Pancreas (tissue), 10 donors: ENCODE results near the gene IRF7. TPM values are rescaled to one million over a fixed set of nuclear protein-coding genes. Genes with fewer than 3 reads are reported as not detected.

ENCODE experiments used
- ATAC-seq, 4 donors: fragments of 200-7000 bp; cut with Tn5 transposase; one replicate each; pipeline versions ENCODE4 v1.8.0 to v1.9.1; 2020; ENCODE audit warnings: mild to moderate bottlenecking in 4 of 4, moderate library complexity in 4 of 4
- DNase-seq, 6 donors: peaks; one replicate each; pipeline ENCODE4 v3.0.0-alpha.2; 2020
- FAIRE-seq: peaks from 2 replicates; lab custom pipeline; 2012; peaks lifted over from hg19 to GRCh38; lab: Jason Lieb, UNC
- H3K27ac ChIP-seq, 4 donors: fragments of 200-600 bp; sonication (generic); 1 replicate in 3 of 4; 2 replicates in 1 of 4; pipeline versions ENCODE4 v1.5.0 to v1.8.0; 2020
- H3K27me3 ChIP-seq, 4 donors: fragments of 200-600 bp; one replicate each; pipeline ENCODE4 v1.8.0; 2021
- H3K36me3 ChIP-seq, 3 donors: fragments of 200-600 bp; sonication (generic) in 1 of 3; one replicate each; pipeline versions ENCODE4 v1.5.0 to v1.8.0; 2020 to 2021
- H3K4me1 ChIP-seq, 3 donors: fragments of 200-600 bp; one replicate each; pipeline ENCODE4 v1.8.0; 2021
- H3K4me3 ChIP-seq, 4 donors: fragments of 200-600 bp; sonication (generic) in 2 of 4; one replicate each; pipeline versions ENCODE4 v1.5.0 to v1.8.0; 2020 to 2021
- H3K9me3 ChIP-seq, 4 donors: fragments of 200-600 bp; one replicate each; pipeline ENCODE4 v1.8.0; 2021
- WGBS, 2 donors: extraction: QIAGEN DNeasy Blood & Tissue Kit; methylation state at CpG; one replicate each; pipeline ENCODE4 v1.1.7; 2013; 5-methylcytosine and 5-hydroxymethylcytosine counted together
- intact Hi-C, 3 donors: fragments of 100-400 bp; cut with DNase I; formaldehyde crosslinking; loops; one replicate each; pipeline versions ENCODE4 v1.11.1 to v1.14.2; 2022
- polyA plus RNA-seq, 2 donors: library from polyadenylated mRNA; stranded (reverse); fragments of 200-250 nt; gene quantifications; one replicate each; pipeline ENCODE4 v1.2.3, GENCODE V29; 2013
- total RNA-seq, 6 donors: library from RNA; stranded (reverse); fragmentation: NEBNext Ultra II Directional in 4 of 6; extraction: Animal tissue kit (Norgen Biotek cat#: 25700) in 4 of 6; gene quantifications; one replicate each; pipeline versions ENCODE4 v1.2.1 to v1.2.4, GENCODE V29; 2021 to 2023
- TF ChIP-seq, protein P1 (sequence below), 4 donors: fragments of 200-600 bp; sonication (generic) in 3 of 4; IDR thresholded peaks; one replicate each; pipeline versions ENCODE4 v1.5.0 to v1.8.0; 2021; ENCODE audit warnings: antibody characterized with exemption in 4 of 4
- donor health status: healthy with polysubstance abuse.
- donor health status: DM: no; HTN: no; CAD: no; lungs with moderate emphysema.
- donor health status: DM: no; HTN: no; CAD: no.
- donor health status: control.
- donor health status: control.
- donor health status: Bipolar disorder and iron deficiency.
- donor health status: DM: yes; HTN: yes; CAD: no.
- donor health status: DM: no; HTN: no; CAD: no.
- donor health status: DM: no; HTN: no; CAD: no.
- donor health status: DM: yes; HTN: yes; CAD: no.

Gene IRF7
- total and polyA plus RNA-seq, 8 donors = 4.0 to 36.6 (median 10.2) TPM

DNA sequence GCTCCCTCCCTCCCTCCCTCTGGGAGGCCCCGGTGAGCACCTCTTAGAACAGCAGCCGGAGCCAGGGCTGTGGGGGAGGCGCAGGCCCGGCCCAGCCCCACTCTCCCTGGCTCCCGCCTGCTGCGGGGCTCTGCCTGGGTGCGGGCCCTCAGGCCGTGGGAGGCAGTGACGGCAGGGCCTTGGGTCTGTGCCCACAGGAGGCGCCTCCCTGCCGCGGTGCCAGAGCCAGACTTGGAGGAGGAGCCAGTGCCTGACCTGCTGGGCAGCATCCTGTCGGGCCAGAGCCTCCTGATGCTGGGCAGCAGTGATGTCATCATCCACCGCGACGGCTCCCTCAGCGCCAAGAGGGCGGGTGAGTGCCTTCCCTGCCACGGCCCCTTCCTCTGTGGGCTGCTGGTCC lies 9.5 kb downstream of the IRF7 start:
- 72% methylated on average over 13 to 19 of the region's 19 CpGs for whole genome bisulfite sequencing, 2 donors
- TF ChIP-seq, protein P1, sequence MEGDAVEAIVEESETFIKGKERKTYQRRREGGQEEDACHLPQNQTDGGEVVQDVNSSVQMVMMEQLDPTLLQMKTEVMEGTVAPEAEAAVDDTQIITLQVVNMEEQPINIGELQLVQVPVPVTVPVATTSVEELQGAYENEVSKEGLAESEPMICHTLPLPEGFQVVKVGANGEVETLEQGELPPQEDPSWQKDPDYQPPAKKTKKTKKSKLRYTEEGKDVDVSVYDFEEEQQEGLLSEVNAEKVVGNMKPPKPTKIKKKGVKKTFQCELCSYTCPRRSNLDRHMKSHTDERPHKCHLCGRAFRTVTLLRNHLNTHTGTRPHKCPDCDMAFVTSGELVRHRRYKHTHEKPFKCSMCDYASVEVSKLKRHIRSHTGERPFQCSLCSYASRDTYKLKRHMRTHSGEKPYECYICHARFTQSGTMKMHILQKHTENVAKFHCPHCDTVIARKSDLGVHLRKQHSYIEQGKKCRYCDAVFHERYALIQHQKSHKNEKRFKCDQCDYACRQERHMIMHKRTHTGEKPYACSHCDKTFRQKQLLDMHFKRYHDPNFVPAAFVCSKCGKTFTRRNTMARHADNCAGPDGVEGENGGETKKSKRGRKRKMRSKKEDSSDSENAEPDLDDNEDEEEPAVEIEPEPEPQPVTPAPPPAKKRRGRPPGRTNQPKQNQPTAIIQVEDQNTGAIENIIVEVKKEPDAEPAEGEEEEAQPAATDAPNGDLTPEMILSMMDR (IDR thresholded peaks at IDR 0.05) = no peak
- no peak for FAIRE-seq
- Histone ChIP-seq H3K27ac (peak overlapping the region in 3 of 4 donors; percentile 8 to 13 (median 12)), H3K36me3 (peaks cover 4 to 86% (median 54%) of the 10 kb centered on the region in 3 donors), H3K27me3 (no peaks in the 10 kb centered on the region), H3K4me3 (no peak overlapping the region), H3K9me3 (no peaks in the 10 kb centered on the region), H3K4me1 (no peaks in the 10 kb centered on the region)
- intact Hi-C loops = no loop called here
- ATAC-seq = peak; percentile 39 to 80 (median 78)
- DNase-seq = peak; percentile 44 to 87 (median 69)

DNA sequence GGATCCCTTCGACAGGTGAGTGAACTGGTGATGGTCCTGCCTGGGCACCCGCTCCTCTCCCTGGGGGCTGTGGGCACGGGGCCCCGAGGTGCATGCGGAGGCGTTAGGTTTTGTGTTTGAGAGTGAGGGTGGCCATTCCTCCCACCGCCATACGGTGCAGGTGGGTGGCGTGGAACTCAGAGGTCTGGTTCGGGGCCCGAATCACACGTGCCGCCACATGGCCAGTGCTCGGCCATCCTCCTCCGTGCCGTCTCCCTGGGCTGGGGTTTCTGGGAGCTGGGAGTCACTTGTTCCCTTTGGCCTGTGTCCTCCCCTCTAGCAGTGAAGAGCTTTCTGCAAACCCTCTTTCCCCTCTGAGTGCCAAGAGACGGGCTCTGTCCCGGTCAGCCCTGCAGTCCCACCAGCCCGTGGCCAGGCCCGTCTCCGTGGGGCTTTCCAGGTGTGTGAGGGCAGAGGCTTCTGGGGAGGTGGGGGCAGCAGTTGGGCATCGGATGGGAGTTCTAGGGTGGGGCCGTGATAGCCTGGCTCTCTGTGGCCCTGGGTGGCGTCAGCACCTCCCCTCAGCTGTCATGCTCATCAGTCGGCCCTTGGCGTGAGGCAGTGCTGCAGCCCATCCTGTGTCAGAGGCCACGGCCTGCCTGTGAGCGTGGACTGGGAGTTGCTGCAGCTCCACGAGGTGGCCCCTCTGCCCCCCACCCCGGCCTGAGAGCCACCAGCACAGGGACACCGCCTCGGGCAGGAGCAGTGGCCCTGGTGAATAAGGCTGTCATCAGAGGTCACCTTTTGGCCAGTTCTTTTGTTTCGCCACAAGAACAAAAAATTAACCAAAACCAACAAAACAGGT lies 10.2 kb downstream of the IRF7 start:
- WGBS, 2 donors = 93 to 94% methylated on average over 33 of the region's 33 CpGs
- FAIRE-seq (no peak), ATAC-seq (no peak), DNase-seq (peak in 2 of 6 donors; percentile 12 to 63)
- intact Hi-C loops = no loop called here
- H3K27ac ChIP-seq = peak overlapping the region in 3 of 4 donors; percentile 8 to 13 (median 12)
- H3K27me3 ChIP-seq = no peaks in the 10 kb centered on the region
- H3K36me3 ChIP-seq = peaks cover 4 to 79% (median 52%) of the 10 kb centered on the region in 3 donors
- no peaks in the 10 kb centered on the region for H3K9me3 ChIP-seq
- TF ChIP-seq, protein P1 (IDR thresholded peaks at IDR 0.05) = no peak
- no peaks in the 10 kb centered on the region for H3K4me1 ChIP-seq
- H3K4me3 ChIP-seq = no peak overlapping the region

DNA sequence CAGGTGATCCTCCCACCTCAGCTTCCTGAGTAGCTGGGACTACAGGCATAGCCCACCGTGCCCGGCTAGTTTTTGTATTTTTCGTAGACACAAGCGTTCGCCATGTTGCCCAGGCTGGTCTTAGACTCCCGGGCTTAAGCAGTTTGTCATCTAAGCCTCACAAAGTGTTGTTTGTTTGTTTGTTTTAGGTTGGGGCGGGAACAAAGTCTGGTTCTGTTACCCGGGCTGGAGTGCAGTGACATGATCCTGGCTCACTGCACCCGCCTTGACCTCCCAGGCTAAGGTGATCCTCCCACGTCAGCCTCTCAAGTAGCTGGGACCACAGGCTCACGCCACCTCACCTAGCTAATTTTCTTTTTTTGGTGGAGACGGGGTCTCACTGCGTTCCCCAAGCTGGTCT lies 12.6 kb downstream of the IRF7 start:
- no peaks in the 10 kb centered on the region for H3K4me1 ChIP-seq
- intact Hi-C loops = no loop called here
- TF ChIP-seq, protein P1 (IDR thresholded peaks at IDR 0.05) = no peak
- H3K36me3 ChIP-seq = peaks cover 4 to 73% (median 41%) of the 10 kb centered on the region in 3 donors
- WGBS, 2 donors = 88 to 90% methylated on average over 13 of the region's 13 CpGs
- no peaks in the 10 kb centered on the region for H3K27me3 ChIP-seq
- no peak for FAIRE-seq
- ATAC-seq = no peak
- peak in 1 of 6 donors; percentile 13 for DNase-seq
- no peak overlapping the region for H3K4me3 ChIP-seq
- no peak overlapping the region for H3K27ac ChIP-seq
- no peaks in the 10 kb centered on the region for H3K9me3 ChIP-seq

DNA sequence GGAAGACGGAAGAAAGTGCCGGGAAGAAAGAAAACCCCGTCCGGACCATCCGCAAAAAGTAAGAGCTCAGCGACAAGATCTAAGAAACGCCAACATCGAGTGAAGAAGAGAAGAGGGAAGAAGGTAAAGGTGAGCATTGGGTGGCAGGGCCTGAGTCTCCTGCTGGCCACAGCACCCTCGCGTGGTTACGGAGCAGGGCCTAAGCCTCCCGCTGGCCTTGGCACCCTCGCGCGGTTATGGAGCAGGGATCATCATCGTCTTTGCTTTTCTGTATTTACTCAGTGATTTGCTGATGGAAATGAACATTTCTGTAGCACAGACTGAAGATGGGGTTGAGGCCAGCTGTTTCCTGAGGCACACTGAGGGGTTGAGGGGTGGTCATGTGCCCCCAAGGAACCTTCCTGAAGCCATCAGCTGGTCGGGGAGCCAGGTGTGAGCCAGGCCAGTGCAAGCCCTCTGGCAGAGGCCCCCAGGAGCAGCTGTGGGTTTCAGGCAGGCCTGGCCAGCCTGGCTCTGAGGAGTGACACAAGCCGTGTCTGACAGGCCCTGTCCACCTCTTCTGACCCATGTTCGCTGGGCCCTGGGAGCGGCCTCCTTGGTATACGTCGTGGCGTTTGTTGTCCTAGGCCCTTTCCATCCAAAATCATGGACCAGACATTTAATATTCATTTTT lies 14.0 kb downstream of the IRF7 start:
- Histone ChIP-seq H3K36me3 (peaks cover 0 to 70% (median 33%) of the 10 kb centered on the region in 3 donors), H3K27ac (no peak overlapping the region), H3K4me3 (no peak overlapping the region), H3K9me3 (no peaks in the 10 kb centered on the region), H3K27me3 (no peaks in the 10 kb centered on the region), H3K4me1 (no peaks in the 10 kb centered on the region)
- intact Hi-C loops = no loop called here
- FAIRE-seq = no peak
- TF ChIP-seq, protein P1 (IDR thresholded peaks at IDR 0.05) = no peak
- peak in 1 of 4 donors; percentile 11 for ATAC-seq
- WGBS, 2 donors = 90 to 91% methylated on average over 23 of the region's 23 CpGs
- peak in 1 of 6 donors; percentile 44 for DNase-seq
